ENCODE results near the gene RNF14.

GRCh38 chr5:142038735-142039134, 69.8 kb downstream of the RNF14 start:
- TF ChIP-seq USF2 (IDR thresholded peaks at IDR 0.05; ENCODE audit: borderline replicate concordance, low read depth, low read length) (no peak), CTCF (IDR thresholded peaks at IDR 0.05) (no peak), SMC3 (IDR thresholded peaks at IDR 0.05; ENCODE audit: low read depth, low read length) (no peak), MAX (IDR thresholded peaks at IDR 0.05; ENCODE audit: low read depth) (no peak), NFIC (IDR thresholded peaks at IDR 0.05; ENCODE audit: borderline replicate concordance) (no peak), MEF2A (IDR thresholded peaks at IDR 0.05; ENCODE audit: borderline replicate concordance, low read depth) (no peak), RAD21 (IDR thresholded peaks at IDR 0.05; ENCODE audit: low read length) (no peak), POLR2AphosphoS5 (IDR thresholded peaks at IDR 0.05; ENCODE audit: low read depth, low read length) (no peak), EZH2phosphoT487 (IDR thresholded peaks at IDR 0.05; ENCODE audit: borderline replicate concordance, low read depth) (no peak), FOXJ3 (CRISPR knock-in tag; IDR thresholded peaks at IDR 0.05) (no peak), REST (IDR thresholded peaks at IDR 0.05; ENCODE audit: low read depth, low read length) (no peak), RCOR1 (IDR thresholded peaks at IDR 0.05; ENCODE audit: low read length) (no peak)

All from SK-N-SH (cell line).